ENCODE measurements around the gene EN1.

Gene EN1

GRCh38 chr2:118855451-118856279 lies 8.2 kb upstream of the EN1 start:
- no peak for DNase-seq

GRCh38 chr2:118854507-118855345 lies 7.3 kb upstream of the EN1 start:
- DNase-seq: no peak

GRCh38 chr2:118853651-118854291 lies 6.3 kb upstream of the EN1 start:
- DNase-seq: no peak

- no peak for DNase-seq
Observed at GRCh38 chr2:118853129-118853640, 5.7 kb upstream of the EN1 start.

GRCh38 chr2:118852605-118853128 lies 5.2 kb upstream of the EN1 start:
- DNase-seq: no peak

- DNase-seq: no peak
Observed at GRCh38 chr2:118851650-118852049, 4.2 kb upstream of the EN1 start.

GRCh38 chr2:118850901-118851415 lies 3.5 kb upstream of the EN1 start:
- no peak for DNase-seq

- DNase-seq: no peak
Observed at GRCh38 chr2:118850168-118850900, 2.9 kb upstream of the EN1 start.

GRCh38 chr2:118849226-118850167 lies 2.0 kb upstream of the EN1 start:
- DNase-seq: no peak

- no peak for DNase-seq
Observed at GRCh38 chr2:118848381-118849225, 1.2 kb upstream of the EN1 start.

GRCh38 chr2:118847762-118848172 lies 319 bp upstream of the EN1 start:
- DNase-seq: no peak

- DNase-seq: no peak
Observed at GRCh38 chr2:118846442-118846952, 951 bp downstream of the EN1 start.

- no peak for DNase-seq
Observed at GRCh38 chr2:118845522-118846441, 1.7 kb downstream of the EN1 start.

GRCh38 chr2:118845005-118845521 lies 2.4 kb downstream of the EN1 start:
- DNase-seq: no peak

GRCh38 chr2:118844261-118845004 lies 3.0 kb downstream of the EN1 start:
- no peak for DNase-seq

GRCh38 chr2:118843483-118844132 lies 3.8 kb downstream of the EN1 start:
- no peak for DNase-seq

Data from GF-D8 (cell line).